Measurements from ENCODE around the gene PRKN. TPM values are rescaled to one million over a fixed set of nuclear protein-coding genes. Genes with fewer than 3 reads are reported as not detected.

The PRKN gene
- total RNA-seq, 2 donors from 2014 or later, result 10.7 to 21.2 TPM

DNA sequence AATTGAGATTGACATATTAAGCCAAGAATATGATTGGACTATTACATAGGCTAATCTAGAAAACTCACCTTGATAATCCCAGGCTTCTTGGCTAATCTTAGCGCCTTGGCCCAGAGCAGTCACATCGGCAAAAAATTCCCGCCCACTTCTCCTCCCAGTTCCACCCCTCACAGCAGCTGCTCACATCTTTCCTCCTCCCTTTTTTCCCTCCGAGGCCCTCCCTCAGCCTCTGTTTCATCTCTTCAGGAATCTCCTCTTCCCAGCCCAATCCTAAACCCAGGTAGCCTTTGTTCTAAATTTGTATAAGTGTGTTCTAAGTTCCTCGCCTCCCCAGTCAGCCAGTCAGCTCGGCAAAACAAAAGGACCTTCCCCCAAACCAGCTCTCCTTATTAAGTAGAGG, 184.3 kb downstream of the PRKN start:
- no peaks in the 10 kb centered on the region for H3K36me3 ChIP-seq
- no peak overlapping the region for H3K4me3 ChIP-seq
- intact Hi-C loops (cut with DNase I), result no loop called here
- TF ChIP-seq, protein P1, sequence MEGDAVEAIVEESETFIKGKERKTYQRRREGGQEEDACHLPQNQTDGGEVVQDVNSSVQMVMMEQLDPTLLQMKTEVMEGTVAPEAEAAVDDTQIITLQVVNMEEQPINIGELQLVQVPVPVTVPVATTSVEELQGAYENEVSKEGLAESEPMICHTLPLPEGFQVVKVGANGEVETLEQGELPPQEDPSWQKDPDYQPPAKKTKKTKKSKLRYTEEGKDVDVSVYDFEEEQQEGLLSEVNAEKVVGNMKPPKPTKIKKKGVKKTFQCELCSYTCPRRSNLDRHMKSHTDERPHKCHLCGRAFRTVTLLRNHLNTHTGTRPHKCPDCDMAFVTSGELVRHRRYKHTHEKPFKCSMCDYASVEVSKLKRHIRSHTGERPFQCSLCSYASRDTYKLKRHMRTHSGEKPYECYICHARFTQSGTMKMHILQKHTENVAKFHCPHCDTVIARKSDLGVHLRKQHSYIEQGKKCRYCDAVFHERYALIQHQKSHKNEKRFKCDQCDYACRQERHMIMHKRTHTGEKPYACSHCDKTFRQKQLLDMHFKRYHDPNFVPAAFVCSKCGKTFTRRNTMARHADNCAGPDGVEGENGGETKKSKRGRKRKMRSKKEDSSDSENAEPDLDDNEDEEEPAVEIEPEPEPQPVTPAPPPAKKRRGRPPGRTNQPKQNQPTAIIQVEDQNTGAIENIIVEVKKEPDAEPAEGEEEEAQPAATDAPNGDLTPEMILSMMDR (IDR thresholded peaks at IDR 0.05), result no peak
- TF ChIP-seq POLR2AphosphoS5 (IDR thresholded peaks at IDR 0.05), result no peak
- no peak for TF ChIP-seq POLR2A (IDR thresholded peaks at IDR 0.05)
- H3K9me3 ChIP-seq, result no peaks in the 10 kb centered on the region
- WGBS, result 82% methylated on average over 6 of the region's 6 CpGs
- H3K4me1 ChIP-seq (replicated peaks), result no peaks in the 10 kb centered on the region
- H3K27ac ChIP-seq, result no peak overlapping the region
- no peak for DNase-seq (ENCODE audit: low spot score)
- H3K27me3 ChIP-seq (replicated peaks; ENCODE audit: insufficient read depth), result no peaks in the 10 kb centered on the region

DNA sequence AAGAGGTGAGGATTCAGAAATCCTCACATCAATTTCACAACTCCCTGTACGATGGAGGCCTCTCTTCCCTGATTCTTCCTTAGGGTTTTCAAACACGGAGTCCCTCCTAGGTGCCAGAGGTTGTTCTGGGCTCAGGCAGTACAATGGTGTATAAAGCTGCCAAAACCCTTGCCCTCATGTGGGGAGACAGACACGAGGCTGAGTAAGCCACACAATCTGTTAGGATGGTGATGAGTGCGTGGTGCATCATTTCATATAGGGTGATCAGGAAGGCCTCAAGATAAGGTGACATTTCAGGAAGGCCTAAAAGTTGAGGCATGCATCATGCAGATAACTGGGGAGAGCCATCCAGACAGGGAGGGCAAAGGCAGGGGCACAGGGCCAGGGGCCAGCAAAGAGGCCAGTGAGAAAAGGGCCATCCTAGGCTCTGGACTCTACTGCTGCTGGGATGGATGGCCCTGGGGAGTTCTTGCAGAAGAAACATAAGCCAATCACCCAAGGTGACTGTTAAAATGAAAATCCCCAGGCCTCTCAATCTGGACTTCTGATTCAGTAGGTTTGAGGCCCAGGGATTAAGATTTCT, 186.5 kb downstream of the PRKN start:
- WGBS, result 97% methylated on average over 4 of the region's 4 CpGs
- TF ChIP-seq POLR2A (IDR thresholded peaks at IDR 0.05), result no peak
- TF ChIP-seq, protein P1 (IDR thresholded peaks at IDR 0.05), result no peak
- TF ChIP-seq POLR2AphosphoS5 (IDR thresholded peaks at IDR 0.05), result no peak
- H3K4me3 ChIP-seq, result no peak overlapping the region
- intact Hi-C loops (cut with DNase I), result no loop called here
- H3K9me3 ChIP-seq, result no peaks in the 10 kb centered on the region
- no peak for DNase-seq (ENCODE audit: low spot score)
- no peaks in the 10 kb centered on the region for H3K4me1 ChIP-seq (replicated peaks)
- H3K36me3 ChIP-seq, result no peaks in the 10 kb centered on the region
- no peak overlapping the region for H3K27ac ChIP-seq
- H3K27me3 ChIP-seq (replicated peaks; ENCODE audit: insufficient read depth), result no peaks in the 10 kb centered on the region

DNA sequence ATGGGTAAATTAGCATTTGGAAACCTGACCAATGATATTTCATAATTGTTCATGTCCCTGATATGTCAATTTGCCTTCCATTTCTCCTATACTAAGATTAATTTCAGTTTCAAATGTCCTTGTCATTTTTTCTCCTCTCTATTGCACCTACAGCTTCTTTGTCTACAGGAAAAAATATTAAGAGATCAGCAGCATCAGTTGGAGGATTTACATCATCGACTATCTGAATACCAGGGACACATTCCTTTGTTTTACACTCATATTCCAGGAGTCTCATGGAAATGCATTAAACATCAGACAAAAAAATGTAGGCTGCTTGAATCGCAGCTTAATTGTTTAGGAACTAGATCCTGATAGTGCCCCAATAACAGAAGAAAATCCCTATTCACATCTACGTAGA, 188.2 kb downstream of the PRKN start:
- WGBS, result 79% methylated on average over 3 of the region's 3 CpGs
- TF ChIP-seq, protein P1 (IDR thresholded peaks at IDR 0.05), result no peak
- no peak for TF ChIP-seq POLR2A (IDR thresholded peaks at IDR 0.05)
- TF ChIP-seq POLR2AphosphoS5 (IDR thresholded peaks at IDR 0.05), result no peak
- Histone ChIP-seq H3K36me3 (no peaks in the 10 kb centered on the region), H3K27me3 (replicated peaks; ENCODE audit: insufficient read depth) (no peaks in the 10 kb centered on the region), H3K4me1 (replicated peaks) (no peaks in the 10 kb centered on the region), H3K4me3 (no peak overlapping the region), H3K27ac (no peak overlapping the region), H3K9me3 (no peaks in the 10 kb centered on the region)
- intact Hi-C loops (cut with DNase I), result no loop called here
- DNase-seq (ENCODE audit: low spot score), result no peak

DNA sequence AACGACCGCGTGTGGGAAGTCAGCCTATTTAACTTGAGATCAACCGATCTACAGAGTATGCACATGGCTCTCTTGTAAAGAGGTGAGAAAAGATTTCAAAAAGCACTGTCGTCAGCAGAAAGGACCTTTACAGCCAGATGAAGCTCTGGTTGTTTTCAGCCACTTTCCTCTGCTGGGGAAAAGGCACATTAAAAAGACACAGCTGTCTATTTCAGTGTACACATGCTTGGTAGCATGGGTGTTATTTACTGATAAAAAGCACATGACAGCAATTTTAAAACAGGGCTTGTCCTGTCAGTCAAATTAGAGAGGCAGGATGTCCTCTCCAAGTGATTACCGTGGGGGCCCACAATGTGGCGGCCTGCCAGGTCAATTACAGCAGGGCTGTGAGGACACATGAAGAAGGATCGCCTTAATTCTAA, 188.9 kb downstream of the PRKN start:
- WGBS, result 36% methylated on average over 8 of the region's 8 CpGs
- Histone ChIP-seq H3K4me1 (replicated peaks) (no peaks in the 10 kb centered on the region), H3K27me3 (replicated peaks; ENCODE audit: insufficient read depth) (no peaks in the 10 kb centered on the region), H3K4me3 (no peak overlapping the region), H3K27ac (no peak overlapping the region), H3K9me3 (no peaks in the 10 kb centered on the region), H3K36me3 (no peaks in the 10 kb centered on the region)
- DNase-seq (ENCODE audit: low spot score), result no peak
- intact Hi-C loops (cut with DNase I), result no loop called here
- TF ChIP-seq, protein P1 (IDR thresholded peaks at IDR 0.05), result no peak
- TF ChIP-seq POLR2AphosphoS5 (IDR thresholded peaks at IDR 0.05), result no peak
- TF ChIP-seq POLR2A (IDR thresholded peaks at IDR 0.05), result no peak

DNA sequence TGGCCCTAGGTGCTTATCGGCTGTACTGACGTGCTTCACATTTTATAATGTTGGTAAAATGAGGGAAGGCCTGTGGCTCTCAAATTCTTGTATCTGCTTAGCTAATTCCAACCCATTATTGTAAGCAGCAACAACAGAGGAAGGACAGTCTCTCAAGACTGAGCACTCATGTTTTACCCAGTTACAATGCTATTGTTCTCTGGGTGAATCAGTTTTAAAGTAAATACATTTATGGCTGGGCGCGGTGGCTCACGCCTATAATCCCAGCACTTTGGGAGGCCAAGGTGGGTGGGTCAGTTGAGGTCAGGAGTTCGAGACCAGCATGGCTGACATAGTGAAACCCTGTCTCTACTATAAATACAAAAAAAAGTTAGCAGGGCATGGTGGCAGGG, 194.6 kb downstream of the PRKN start:
- WGBS, result 71% methylated on average over 6 of the region's 6 CpGs
- no peak overlapping the region for H3K27ac ChIP-seq
- no peaks in the 10 kb centered on the region for H3K4me1 ChIP-seq (replicated peaks)
- no peak overlapping the region for H3K4me3 ChIP-seq
- intact Hi-C loops (cut with DNase I), result no loop called here
- TF ChIP-seq POLR2A (IDR thresholded peaks at IDR 0.05) (no peak), POLR2AphosphoS5 (IDR thresholded peaks at IDR 0.05) (no peak)
- TF ChIP-seq, protein P1 (IDR thresholded peaks at IDR 0.05), result no peak
- no peaks in the 10 kb centered on the region for H3K36me3 ChIP-seq
- no peak for DNase-seq (ENCODE audit: low spot score)
- no peaks in the 10 kb centered on the region for H3K9me3 ChIP-seq
- no peaks in the 10 kb centered on the region for H3K27me3 ChIP-seq (replicated peaks; ENCODE audit: insufficient read depth)
